ENCODE results near the gene LETM1.

DNA sequence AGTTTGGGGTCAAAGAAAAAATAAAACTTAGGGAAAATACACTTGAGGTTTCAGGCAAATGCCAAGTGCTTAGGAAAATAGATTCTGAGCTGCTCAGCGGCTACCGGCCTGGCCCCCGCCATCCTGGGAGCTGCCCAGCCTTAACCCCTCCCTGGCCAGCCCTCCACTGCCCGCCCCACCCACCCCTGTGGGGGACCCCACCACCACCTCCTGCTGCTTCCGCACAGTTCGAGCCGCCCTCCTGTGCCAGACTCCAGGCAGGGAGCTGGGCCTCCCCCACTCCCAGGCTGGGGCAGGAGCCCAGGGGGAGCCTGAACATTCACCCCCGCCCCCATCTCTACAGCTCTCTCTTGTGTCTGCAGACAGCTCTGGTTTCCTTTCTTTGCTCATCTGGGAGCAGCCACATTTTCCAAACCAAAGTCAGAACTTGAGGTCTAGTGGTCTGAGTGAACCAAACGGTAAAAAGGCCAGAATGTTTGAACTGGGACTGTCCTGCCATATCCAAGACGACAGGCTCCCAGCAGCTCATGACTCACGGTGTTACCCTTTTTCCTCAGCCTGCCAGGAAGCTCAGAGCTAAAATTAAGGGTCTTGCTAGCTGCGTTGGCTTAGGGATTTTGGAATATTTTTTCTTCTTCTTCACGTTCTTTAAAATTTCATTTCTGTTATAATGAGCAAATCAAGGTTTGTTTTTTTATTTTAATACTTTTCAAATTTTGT is 67.5 kb downstream of the LETM1 start:
- TF ChIP-seq, protein P1, sequence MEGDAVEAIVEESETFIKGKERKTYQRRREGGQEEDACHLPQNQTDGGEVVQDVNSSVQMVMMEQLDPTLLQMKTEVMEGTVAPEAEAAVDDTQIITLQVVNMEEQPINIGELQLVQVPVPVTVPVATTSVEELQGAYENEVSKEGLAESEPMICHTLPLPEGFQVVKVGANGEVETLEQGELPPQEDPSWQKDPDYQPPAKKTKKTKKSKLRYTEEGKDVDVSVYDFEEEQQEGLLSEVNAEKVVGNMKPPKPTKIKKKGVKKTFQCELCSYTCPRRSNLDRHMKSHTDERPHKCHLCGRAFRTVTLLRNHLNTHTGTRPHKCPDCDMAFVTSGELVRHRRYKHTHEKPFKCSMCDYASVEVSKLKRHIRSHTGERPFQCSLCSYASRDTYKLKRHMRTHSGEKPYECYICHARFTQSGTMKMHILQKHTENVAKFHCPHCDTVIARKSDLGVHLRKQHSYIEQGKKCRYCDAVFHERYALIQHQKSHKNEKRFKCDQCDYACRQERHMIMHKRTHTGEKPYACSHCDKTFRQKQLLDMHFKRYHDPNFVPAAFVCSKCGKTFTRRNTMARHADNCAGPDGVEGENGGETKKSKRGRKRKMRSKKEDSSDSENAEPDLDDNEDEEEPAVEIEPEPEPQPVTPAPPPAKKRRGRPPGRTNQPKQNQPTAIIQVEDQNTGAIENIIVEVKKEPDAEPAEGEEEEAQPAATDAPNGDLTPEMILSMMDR (optimal IDR thresholded peaks at IDR 0.05 in 1 of 3, IDR thresholded peaks at IDR 0.05 in 1 of 3, conservative IDR thresholded peaks at IDR 0.05 in 1 of 3; ENCODE audit: extremely low read depth in 1 of 3, insufficient read depth in 2 of 3, low read length in 3 of 3), result no peak
- TF ChIP-seq EZH2 (IDR thresholded peaks at IDR 0.05; ENCODE audit: low read length), result no peak

Measured in keratinocyte (primary cell).